ENCODE results near the gene CACNA2D2. TPM values are rescaled to one million over a fixed set of nuclear protein-coding genes. Genes with fewer than 3 reads are reported as not detected.

The CACNA2D2 gene
- total and polyA plus RNA-seq, 2 of the 8 experiments (the other 6 are each of a cell fraction or from before 2014, with no cell fraction given), result 14.1 to 25.0 TPM

GRCh38 chr3:50314816-50315215, 188.6 kb downstream of the CACNA2D2 start:
- CTCF ChIA-PET (ENCODE audit: partially characterized antibody), result interaction anchor here (0.6 to 1.8 kb wide), 11 partner anchors 9 to 657 kb away, joined by 3 to 12 read pairs (median 3); partner anchors contain the start of genes HYAL3, LSMEM2 and NAA80
- TF ChIP-seq RXRA (IDR thresholded peaks at IDR 0.05; ENCODE audit: insufficient read depth, low read depth, low read length) (no peak), USF2 (IDR thresholded peaks at IDR 0.05; ENCODE audit: low read length) (no peak), CBX8 (IDR thresholded peaks at IDR 0.05; ENCODE audit: borderline replicate concordance, low read depth, low read length) (no peak), TAF1 (IDR thresholded peaks at IDR 0.05; ENCODE audit: low read depth, low read length) (no peak)

More at GRCh38 chr3:50314816-50315215, 188.6 kb downstream of the CACNA2D2 start:
- no peak overlapping the region for H2AK5ac ChIP-seq (ENCODE audit: low read depth, low read length)
- no peak overlapping the region for H2BK120ac ChIP-seq (replicated peaks; ENCODE audit: low read depth, low read length)
- 100% methylated on average over 4 of the region's 4 CpGs; no CpG with 5 or more reads in 1 of the 2 experiments for whole genome bisulfite sequencing, 2 experiments (ENCODE audit: extremely low coverage in 1 of 2, insufficient coverage in 1 of 2, insufficient read length in 1 of 2, insufficient replicate concordance in 2 of 2, low coverage in 1 of 2, low lambda C conversion rate in 2 of 2, missing lambda C conversion rate in 1 of 2)
- peaks cover 0 to 4% (median 2%) of the 10 kb centered on the region in 4 experiments; a peak in 3 of 7 replicates for H3K4me1 ChIP-seq (replicated peaks in 1 of 4; ENCODE audit: control insufficient read depth in 3 of 4, insufficient read depth in 4 of 4, low read length in 3 of 4)
- H3K4me3 ChIP-seq (ENCODE audit: extremely low read depth in 1 of 4, insufficient read depth in 2 of 4, low read depth in 3 of 4, low read length in 4 of 4), result no peak overlapping the region
- FAIRE-seq, result no peak
- H4K8ac ChIP-seq (ENCODE audit: extremely low read depth, insufficient read depth, low read length), result no peak overlapping the region
- no peak overlapping the region for H3K18ac ChIP-seq (ENCODE audit: extremely low read depth, low read length)
- H3K9me3 ChIP-seq (ENCODE audit: insufficient read depth in 2 of 2, low read depth in 1 of 2, low read length in 1 of 2), result peaks cover 3 to 8% of the 10 kb centered on the region in 2 experiments; a peak in 1 of 4 replicates
- no peak overlapping the region for H2BK5ac ChIP-seq (ENCODE audit: low read depth, low read length)
- no peak for DNase-seq (ENCODE audit: low read depth in 1 of 2, low spot score in 2 of 2)
- no peak overlapping the region for H4K91ac ChIP-seq (replicated peaks; ENCODE audit: insufficient read length, low read length)
- H3K23ac ChIP-seq (ENCODE audit: insufficient read length), result no peak overlapping the region
- H4K20me1 ChIP-seq (replicated peaks in 1 of 2; ENCODE audit: control insufficient read depth in 1 of 2, insufficient read depth in 2 of 2, low read length in 2 of 2), result peaks cover 16 to 28% of the 10 kb centered on the region in 2 experiments
- peaks cover 0 to 15% of the 10 kb centered on the region in 2 experiments; a peak in 3 of 4 replicates for H3K79me2 ChIP-seq (ENCODE audit: control insufficient read depth in 1 of 2, insufficient read depth in 2 of 2, low read length in 2 of 2)
- no peak overlapping the region for H3K27ac ChIP-seq (ENCODE audit: low read depth, low read length)
- H3K4ac ChIP-seq (replicated peaks; ENCODE audit: insufficient read length, low read depth, low read length), result no peak overlapping the region
- H3K14ac ChIP-seq (ENCODE audit: insufficient read length), result no peak overlapping the region
- H3K4me2 ChIP-seq (ENCODE audit: insufficient read depth in 1 of 2, low read depth in 2 of 2, low read length in 2 of 2), result no peak overlapping the region
- POLR2A ChIA-PET (ENCODE audit: partially characterized antibody), result interaction anchor here (0.9 to 12.6 kb wide), 6 partner anchors 13 to 113 kb away, joined by 3 to 149 read pairs (median 4); partner anchors contain the start of genes CYB561D2, HYAL1, HYAL3 and NAA80
- H3K79me1 ChIP-seq (ENCODE audit: low read depth, low read length), result peaks cover 10% of the 10 kb centered on the region
- no peak overlapping the region for H2BK12ac ChIP-seq (ENCODE audit: low read depth, low read length)
- H2AFZ ChIP-seq (ENCODE audit: low read length), result no peak overlapping the region
- H3K9ac ChIP-seq (replicated peaks in 1 of 4; ENCODE audit: extremely low read depth in 1 of 4, low read depth in 3 of 4, low read length in 3 of 4), result no peak overlapping the region
- no peak overlapping the region for H4K5ac ChIP-seq (ENCODE audit: insufficient read length, low read depth, low read length)
- H3K23me2 ChIP-seq (ENCODE audit: low read depth, low read length), result no peaks in the 10 kb centered on the region
- H2BK15ac ChIP-seq (ENCODE audit: low read length), result no peak overlapping the region
- peaks cover 13 to 32% (median 26%) of the 10 kb centered on the region in 4 experiments for H3K36me3 ChIP-seq (ENCODE audit: control insufficient read depth in 2 of 4, insufficient read depth in 4 of 4, low read length in 3 of 4)
- H3K56ac ChIP-seq (replicated peaks; ENCODE audit: insufficient read length, low read depth, low read length), result no peak overlapping the region
- no peaks in the 10 kb centered on the region for H3K27me3 ChIP-seq (replicated peaks in 1 of 4; ENCODE audit: control insufficient read depth in 3 of 4, extremely low read depth in 1 of 4, insufficient read depth in 3 of 4, low read length in 3 of 4)
- no peak overlapping the region for H2BK20ac ChIP-seq (ENCODE audit: low read length)

Data from H1 (cell line).